HG02885 (cell line): Measurements from ENCODE around the gene DOCK4.

Experiments used
- ATAC-seq: cut with Tn5 transposase; IDR thresholded peaks from one replicate; pipeline ENCODE4 v1.9.1; 2021; ENCODE audit warnings: mild to moderate bottlenecking; ENCODE audit not compliant: unreplicated experiment, poor library complexity

The DOCK4 gene

GRCh38 chr7:111845853-111846252 lies 360.3 kb downstream of the DOCK4 start:
- no peak for ATAC-seq

- no peak for ATAC-seq
Measured at GRCh38 chr7:111844904-111845671, 361.1 kb downstream of the DOCK4 start.

DNA sequence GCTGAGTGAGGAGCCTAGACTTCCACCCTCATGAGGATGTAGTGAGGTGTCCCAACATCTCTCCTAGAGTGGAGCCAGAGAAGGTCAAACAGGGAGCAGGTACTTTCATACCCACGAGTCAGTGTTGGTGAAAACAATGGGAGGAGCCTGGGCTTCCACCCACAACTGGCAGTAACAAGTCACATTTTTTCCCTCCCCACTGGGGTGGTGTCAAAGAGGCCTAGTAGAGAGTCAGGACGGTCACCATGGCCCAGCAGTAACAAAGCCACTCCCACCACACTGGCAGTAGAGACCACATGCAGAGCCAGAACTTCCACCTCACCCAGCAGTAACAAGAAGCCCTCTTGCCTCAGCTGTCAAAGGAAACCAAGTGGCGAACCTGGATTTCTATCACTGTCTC lies 363.7 kb downstream of the DOCK4 start:
- ATAC-seq, result no peak

DNA sequence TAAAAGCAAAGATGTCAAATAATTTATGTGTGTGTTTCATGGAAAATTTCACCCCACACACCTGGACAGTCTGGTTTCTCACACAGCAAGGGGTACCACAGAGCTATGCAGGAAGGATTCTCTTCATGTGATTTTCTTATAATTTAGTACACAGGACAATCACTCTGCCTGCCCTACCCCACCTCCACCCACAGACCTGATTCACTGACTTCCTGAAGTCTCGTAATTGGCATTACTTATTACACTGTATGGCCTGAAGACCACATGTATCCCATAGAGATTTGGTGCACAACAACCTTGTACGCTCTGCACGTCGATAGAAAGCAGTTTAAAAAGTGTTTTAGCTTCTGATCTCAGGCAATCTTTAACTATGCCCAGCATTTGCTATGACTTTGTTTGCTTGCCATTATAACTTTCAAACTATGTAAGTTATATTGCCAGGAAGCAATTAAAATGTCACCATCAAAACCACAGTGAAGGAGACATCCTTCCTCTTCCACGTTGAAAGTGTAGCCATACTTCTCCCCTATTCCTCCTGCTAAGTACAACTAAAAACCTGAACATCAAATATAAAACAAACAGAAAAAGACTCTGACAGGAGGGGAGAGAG lies 364.5 kb downstream of the DOCK4 start:
- ATAC-seq, result no peak

DNA sequence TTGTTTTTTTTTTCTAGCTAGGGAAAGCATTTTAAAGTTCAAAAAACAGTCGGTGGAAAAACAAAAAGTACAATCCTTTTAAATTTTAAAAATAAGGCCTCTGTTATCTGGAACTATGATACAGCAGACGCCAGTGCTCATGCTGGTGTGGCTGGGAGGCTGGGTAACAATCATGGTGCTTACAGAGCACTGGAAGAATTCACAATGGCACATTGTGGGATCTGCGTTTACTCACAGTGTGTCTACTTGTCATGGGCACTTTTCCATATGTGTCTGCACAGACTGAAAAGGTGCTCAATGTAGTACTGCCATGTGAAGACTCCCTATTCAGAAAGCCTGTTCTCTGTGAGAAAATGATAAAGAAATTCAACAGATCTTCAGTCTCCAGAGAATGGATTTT lies 365.7 kb downstream of the DOCK4 start:
- ATAC-seq, result no peak

DNA sequence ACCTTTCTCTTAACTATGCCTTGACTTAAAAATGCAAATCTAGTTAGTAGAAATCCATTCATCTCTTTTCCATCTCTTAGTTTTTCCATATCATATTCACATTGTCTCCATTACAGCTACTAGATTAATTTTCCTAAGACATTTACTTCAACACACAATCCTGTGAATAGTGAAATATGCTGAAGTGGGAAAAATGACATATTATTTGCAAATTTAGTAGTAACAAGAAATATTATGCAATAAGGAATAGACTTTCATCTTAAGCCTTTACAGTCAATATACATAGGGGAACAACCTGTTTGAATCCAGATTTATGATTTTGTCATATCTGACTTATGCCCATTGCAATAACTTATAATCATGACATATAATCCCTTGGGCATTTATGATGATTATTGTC lies 366.9 kb downstream of the DOCK4 start:
- ATAC-seq, result no peak

DNA sequence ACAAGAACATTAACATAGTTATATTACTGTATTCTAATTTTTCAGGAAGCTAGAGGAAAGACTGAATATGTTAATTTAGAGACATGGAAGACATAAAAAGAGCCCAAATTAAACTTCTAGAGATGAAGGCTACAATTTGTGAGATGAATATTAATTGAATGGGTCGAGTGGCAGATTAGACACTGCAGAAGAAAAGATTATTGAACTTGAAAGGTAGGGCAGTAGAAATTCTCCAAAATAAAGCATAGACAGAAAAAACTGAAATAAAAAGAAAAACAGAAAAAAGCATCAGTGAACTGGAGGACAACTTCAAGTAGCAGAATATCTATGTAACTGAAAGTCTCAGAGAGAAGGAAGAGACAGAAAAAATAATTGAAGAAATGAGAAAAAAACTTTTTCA lies 369.6 kb downstream of the DOCK4 start:
- ATAC-seq, result no peak

- ATAC-seq, result no peak
Measured at GRCh38 chr7:111835066-111835465, 371.1 kb downstream of the DOCK4 start.

DNA sequence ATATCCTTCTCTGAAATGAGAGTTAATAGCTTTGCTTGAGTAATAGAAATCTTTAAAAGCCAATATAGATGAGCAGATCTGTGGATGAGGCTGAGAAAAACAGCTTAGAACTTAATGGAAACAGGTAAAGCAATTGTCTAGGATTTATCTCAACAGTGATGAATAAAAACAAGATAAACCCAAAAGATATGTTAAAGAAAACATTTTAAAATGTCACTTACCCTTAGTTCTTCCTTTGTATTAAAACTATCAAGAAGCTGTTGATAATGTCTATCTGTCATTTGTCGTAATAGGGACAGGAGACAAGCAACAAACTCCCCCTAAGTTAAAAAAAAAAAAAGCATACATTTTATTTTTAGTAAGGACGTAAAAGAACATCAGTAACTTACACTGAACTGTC lies 371.8 kb downstream of the DOCK4 start:
- no peak for ATAC-seq

GRCh38 chr7:111833466-111833865 lies 372.7 kb downstream of the DOCK4 start:
- no peak for ATAC-seq

DNA sequence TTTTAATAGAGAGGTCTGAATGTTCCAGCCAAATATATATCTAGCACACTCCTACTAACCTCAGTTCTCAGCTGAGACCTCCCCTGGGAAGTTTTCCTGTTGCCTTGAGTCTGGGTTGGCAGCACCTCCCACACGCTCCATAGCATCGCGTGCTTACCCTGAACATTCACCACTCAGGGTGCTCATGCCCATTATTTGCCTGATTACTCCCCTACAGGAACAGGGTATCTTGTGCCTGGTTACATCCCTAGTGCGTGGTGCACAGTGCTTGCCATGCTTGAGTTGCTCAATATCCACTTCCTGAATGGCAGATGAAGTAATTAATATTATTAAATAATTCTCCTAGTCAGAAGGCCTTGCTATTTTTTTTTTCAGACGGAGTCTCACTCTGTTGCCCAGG lies 374.0 kb downstream of the DOCK4 start:
- no peak for ATAC-seq

DNA sequence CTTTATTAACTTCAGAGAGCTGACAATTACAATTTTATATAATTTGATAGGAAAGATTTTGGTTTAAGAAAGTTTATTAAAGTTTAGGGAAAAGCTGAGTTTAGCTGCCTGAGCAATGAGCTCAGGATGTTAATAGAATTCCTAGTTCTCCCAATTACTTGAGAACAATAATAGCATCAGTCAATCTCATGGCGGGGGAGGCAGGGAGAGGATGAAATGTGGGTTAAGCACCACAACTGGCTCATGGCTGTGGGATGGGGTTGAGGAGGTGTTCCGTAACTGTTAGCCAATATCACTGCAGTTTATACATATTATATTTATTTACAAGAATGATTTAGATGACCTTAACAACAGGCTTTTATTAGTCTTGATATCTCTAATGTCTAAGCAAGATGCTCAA lies 377.0 kb downstream of the DOCK4 start:
- ATAC-seq, result no peak

- ATAC-seq, result no peak
Measured at GRCh38 chr7:111827863-111828504, 378.2 kb downstream of the DOCK4 start.

DNA sequence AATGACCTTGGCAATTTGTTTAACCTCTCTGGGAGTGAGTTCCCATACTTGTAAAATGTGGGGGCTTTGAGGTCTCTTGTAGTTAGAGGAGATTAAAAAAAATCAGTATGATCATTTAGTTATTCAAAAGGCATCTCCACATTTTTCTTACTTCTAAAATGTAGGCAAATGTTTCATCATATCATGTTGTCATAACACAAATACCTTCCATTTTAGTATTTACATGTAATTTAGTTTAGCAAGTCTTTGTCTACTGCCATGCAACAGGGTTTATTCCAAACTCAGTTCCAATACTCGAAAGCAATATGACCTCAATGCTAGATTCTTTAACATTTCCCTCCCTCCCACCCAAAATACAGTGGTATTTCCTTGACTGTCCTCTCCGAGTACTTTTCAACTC lies 381.2 kb downstream of the DOCK4 start:
- ATAC-seq, result no peak

DNA sequence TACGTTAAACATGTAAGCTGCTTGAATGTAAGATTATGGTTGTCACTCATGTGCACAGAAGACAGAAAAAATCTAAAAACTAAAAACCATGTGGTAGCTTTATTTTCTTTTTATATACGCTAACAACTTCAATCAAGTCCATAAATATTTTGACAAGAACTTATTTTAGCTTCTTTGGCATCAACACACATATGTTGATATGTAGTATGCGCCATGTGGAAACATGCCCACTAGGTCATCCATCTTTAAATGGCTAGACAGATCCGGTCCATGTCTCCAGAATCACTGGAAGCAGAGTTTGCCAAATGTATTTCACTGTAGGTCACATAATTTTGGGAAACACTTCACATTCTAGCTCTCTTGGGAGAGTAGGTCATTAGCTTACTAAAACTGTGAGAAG lies 382.4 kb downstream of the DOCK4 start:
- ATAC-seq, result no peak

GRCh38 chr7:111821046-111821445 lies 385.2 kb downstream of the DOCK4 start:
- ATAC-seq, result no peak

DNA sequence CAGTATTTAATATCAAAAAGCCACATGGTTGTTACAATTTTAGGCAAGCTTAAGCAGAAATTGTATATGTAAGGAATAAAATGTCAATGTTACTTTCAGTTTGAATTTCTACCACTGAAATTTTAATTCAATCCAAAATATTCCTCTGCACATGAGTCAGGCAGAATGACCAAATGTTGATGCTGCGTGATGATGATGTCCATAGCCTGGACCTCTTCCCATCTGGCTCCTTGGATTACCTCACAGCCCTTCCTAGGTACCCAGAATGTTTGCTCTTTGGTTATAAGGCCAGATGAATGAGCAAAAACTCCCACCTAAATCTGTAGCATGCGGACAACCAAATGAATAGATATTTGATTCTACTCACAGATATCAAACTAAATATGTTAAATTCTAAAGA lies 385.6 kb downstream of the DOCK4 start:
- no peak for ATAC-seq

GRCh38 chr7:111820121-111820520 lies 386.1 kb downstream of the DOCK4 start:
- no peak for ATAC-seq

DNA sequence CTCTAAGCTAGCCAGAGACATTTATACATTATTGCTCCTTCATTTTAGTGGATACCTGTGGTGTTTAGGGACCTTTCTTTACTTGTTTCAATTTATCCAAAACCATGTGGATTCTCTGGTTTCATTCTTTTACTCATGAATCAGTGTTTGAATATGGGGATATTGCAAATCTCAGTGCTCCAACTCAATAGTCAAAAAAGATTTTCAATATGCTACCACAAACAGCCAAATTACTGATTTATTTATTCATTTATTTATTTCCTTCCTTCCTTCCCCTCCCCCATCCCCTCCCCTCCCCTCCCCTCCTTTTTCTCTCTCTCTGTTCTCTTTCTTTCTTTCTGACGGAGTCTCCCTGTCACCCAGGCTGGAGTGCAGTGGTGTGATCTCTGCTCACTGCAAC lies 390.8 kb downstream of the DOCK4 start:
- ATAC-seq, result no peak

GRCh38 chr7:111813306-111813705 lies 392.9 kb downstream of the DOCK4 start:
- no peak for ATAC-seq

- no peak for ATAC-seq
Measured at GRCh38 chr7:111806232-111806631, 400.0 kb downstream of the DOCK4 start.
